Stimulated activated CD8-positive, alpha-beta memory T cell treated with anti-CD3 and anti-CD28 coated beads, Interleukin-15, amount 100 ng/mL, for 24 hours (primary cell): ENCODE results near the gene VPS33B.

Source experiments
- DNase-seq: peaks from one replicate; pipeline ENCODE4 v3.0.0-alpha.2; 2020; ENCODE audit warnings: low read depth

Gene VPS33B

GRCh38 chr15:90949979-90950675 lies 72.3 kb downstream of the VPS33B start:
- DNase-seq, result no peak
